Loucy (cell line): ENCODE results near the gene ZNF93.
"Not testable (repeated sequence)": the region's sequence is repeated elsewhere in the genome, so short reads cannot be mapped to it uniquely, and the experiment has no call there.

Experiments used
- H2AFZ ChIP-seq: fragments of 200-600 bp; sonication (generic); 2 replicates; pipeline ENCODE4 v1.6.0; 2016; ENCODE audit warnings: antibody characterized with exemption, mild to moderate bottlenecking, low read length, moderate library complexity
- H3F3A ChIP-seq: fragments of 200-600 bp; 2 replicates; pipeline ENCODE4 v1.6.0; 2016; ENCODE audit warnings: antibody characterized with exemption, low read depth, mild to moderate bottlenecking
- H3K27me3 ChIP-seq: fragments of 200-600 bp; sonication (generic); 2 replicates; pipeline ENCODE4 v1.6.1; 2014; ENCODE audit warnings: low read length, mild to moderate bottlenecking; ENCODE audit not compliant: insufficient read depth, poor library complexity, severe bottlenecking
- H3K36me3 ChIP-seq: fragments of 200-600 bp; sonication (generic); 2 replicates; pipeline ENCODE4 v1.6.1; 2016; ENCODE audit warnings: low read length; ENCODE audit not compliant: insufficient read depth
- H3K4me1 ChIP-seq: fragments of 200-600 bp; sonication (generic); 2 replicates; pipeline ENCODE4 v1.5.1; 2014; ENCODE audit warnings: low read length, mild to moderate bottlenecking; ENCODE audit not compliant: insufficient read depth, poor library complexity, severe bottlenecking
- H3K4me2 ChIP-seq: fragments of 200-600 bp; sonication (generic); 2 replicates; pipeline ENCODE4 v1.6.0; 2014; ENCODE audit warnings: antibody characterized with exemption, low read length, low read depth, mild to moderate bottlenecking; ENCODE audit not compliant: poor library complexity, severe bottlenecking
- H3K4me3 ChIP-seq: fragments of 200-600 bp; sonication (generic); 2 replicates; pipeline ENCODE4 v1.5.1; 2014; ENCODE audit warnings: low read length, mild to moderate bottlenecking, mixed read lengths; ENCODE audit not compliant: poor library complexity, severe bottlenecking
- H3K79me2 ChIP-seq: fragments of 200-600 bp; sonication (generic); 2 replicates; pipeline ENCODE4 v1.6.1; 2014; ENCODE audit warnings: low read length; ENCODE audit not compliant: insufficient read depth
- H3K9ac ChIP-seq: fragments of 200-600 bp; sonication (generic); 2 replicates; pipeline ENCODE4 v1.6.0; 2014; ENCODE audit warnings: mild to moderate bottlenecking, low read depth, low read length, moderate library complexity; ENCODE audit not compliant: poor library complexity, severe bottlenecking
- H3K9me2 ChIP-seq: fragments of 200-600 bp; sonication (generic); replicated peaks from 2 replicates; pipeline ENCODE4 v1.6.1; 2016; ENCODE audit warnings: low read depth, low read length, mixed read lengths
- H3K9me3 ChIP-seq: fragments of 200-600 bp; sonication (generic); 2 replicates; pipeline ENCODE4 v1.6.1; 2014; ENCODE audit warnings: mild to moderate bottlenecking, antibody characterized with exemption, low read length, low read depth; ENCODE audit not compliant: insufficient read depth
- H4K20me1 ChIP-seq: fragments of 200-600 bp; sonication (generic); 2 replicates; pipeline ENCODE4 v1.6.0; 2014; ENCODE audit warnings: antibody characterized with exemption, low read length, mild to moderate bottlenecking; ENCODE audit not compliant: insufficient read depth, poor library complexity, severe bottlenecking
- EZH2phosphoT487 ChIP-seq: fragments of 200-600 bp; IDR thresholded peaks from 2 replicates; pipeline ENCODE4 v1.6.1; 2018; ENCODE audit warnings: antibody characterized with exemption, mild to moderate bottlenecking, moderate library complexity, borderline replicate concordance
- TF ChIP-seq, protein P1 (sequence below): fragments of 200-600 bp; sonication (generic); conservative IDR thresholded peaks from 2 replicates; pipeline ENCODE4 v1.5.1; 2014; ENCODE audit warnings: mild to moderate bottlenecking, antibody characterized with exemption, low read length

ZNF93 gene

GRCh38 chr19:19948800-19949199 is 48.1 kb downstream of the ZNF93 start:
- no peak for TF ChIP-seq EZH2phosphoT487
- TF ChIP-seq, protein P1, sequence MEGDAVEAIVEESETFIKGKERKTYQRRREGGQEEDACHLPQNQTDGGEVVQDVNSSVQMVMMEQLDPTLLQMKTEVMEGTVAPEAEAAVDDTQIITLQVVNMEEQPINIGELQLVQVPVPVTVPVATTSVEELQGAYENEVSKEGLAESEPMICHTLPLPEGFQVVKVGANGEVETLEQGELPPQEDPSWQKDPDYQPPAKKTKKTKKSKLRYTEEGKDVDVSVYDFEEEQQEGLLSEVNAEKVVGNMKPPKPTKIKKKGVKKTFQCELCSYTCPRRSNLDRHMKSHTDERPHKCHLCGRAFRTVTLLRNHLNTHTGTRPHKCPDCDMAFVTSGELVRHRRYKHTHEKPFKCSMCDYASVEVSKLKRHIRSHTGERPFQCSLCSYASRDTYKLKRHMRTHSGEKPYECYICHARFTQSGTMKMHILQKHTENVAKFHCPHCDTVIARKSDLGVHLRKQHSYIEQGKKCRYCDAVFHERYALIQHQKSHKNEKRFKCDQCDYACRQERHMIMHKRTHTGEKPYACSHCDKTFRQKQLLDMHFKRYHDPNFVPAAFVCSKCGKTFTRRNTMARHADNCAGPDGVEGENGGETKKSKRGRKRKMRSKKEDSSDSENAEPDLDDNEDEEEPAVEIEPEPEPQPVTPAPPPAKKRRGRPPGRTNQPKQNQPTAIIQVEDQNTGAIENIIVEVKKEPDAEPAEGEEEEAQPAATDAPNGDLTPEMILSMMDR, result no peak
- H2AFZ ChIP-seq, result peak overlapping the region; percentile 42
- peaks cover 29% of the 10 kb centered on the region for H3K4me1 ChIP-seq

DNA sequence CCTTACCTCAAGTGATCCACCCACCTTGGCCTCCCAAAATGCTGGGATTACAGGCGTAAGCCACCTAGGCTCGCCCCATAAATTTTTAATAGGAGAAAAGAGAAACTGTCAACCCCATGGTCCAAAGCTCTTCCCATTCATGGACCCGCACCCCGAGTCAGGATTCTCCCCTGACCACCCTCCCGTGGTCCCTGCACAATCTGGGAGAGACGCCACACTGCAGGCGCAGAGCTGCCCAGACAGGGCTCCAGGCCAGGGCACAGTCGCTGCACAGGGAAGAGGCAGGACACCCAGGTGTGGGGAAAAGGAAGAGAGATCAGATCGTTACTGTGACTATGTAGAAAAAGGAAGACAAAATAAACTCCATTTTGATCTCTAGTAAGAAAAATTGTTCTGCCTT is 54.5 kb downstream of the ZNF93 start:
- Histone ChIP-seq H3K36me3 (no peaks in the 10 kb centered on the region), H4K20me1 (no peaks in the 10 kb centered on the region), H2AFZ (no peak overlapping the region), H3K4me1 (no peaks in the 10 kb centered on the region), H3K9ac (no peak overlapping the region), H3K9me2 (no peaks in the 10 kb centered on the region), H3K9me3 (no peaks in the 10 kb centered on the region), H3K4me2 (no peak overlapping the region), H3F3A (no peaks in the 10 kb centered on the region), H3K27me3 (no peaks in the 10 kb centered on the region), H3K4me3 (no peak overlapping the region), H3K79me2 (no peaks in the 10 kb centered on the region)
- TF ChIP-seq EZH2phosphoT487, result no peak
- TF ChIP-seq, protein P1, result no peak

More at GRCh38 chr19:19948800-19949199, 48.1 kb downstream of the ZNF93 start:
- Histone ChIP-seq H3K9me2 (no peaks in the 10 kb centered on the region), H3K4me2 (peak overlapping the region; percentile 87), H4K20me1 (no peaks in the 10 kb centered on the region), H3K27me3 (no peaks in the 10 kb centered on the region), H3F3A (no peaks in the 10 kb centered on the region), H3K79me2 (no peaks in the 10 kb centered on the region), H3K9me3 (peaks cover 8% of the 10 kb centered on the region; the same call in 1 of the 2 replicates), H3K4me3 (peak overlapping the region; percentile 62), H3K36me3 (no peaks in the 10 kb centered on the region), H3K9ac (peak overlapping the region; percentile 64)

- Histone ChIP-seq H3K9ac (no peak overlapping the region), H3K9me2 (no peaks in the 10 kb centered on the region), H2AFZ (no peak overlapping the region), H3K4me2 (no peak overlapping the region), H3K4me1 (no peaks in the 10 kb centered on the region), H4K20me1 (no peaks in the 10 kb centered on the region), H3K36me3 (no peaks in the 10 kb centered on the region), H3K79me2 (no peaks in the 10 kb centered on the region), H3F3A (no peaks in the 10 kb centered on the region), H3K9me3 (no peaks in the 10 kb centered on the region), H3K4me3 (no peak overlapping the region), H3K27me3 (no peaks in the 10 kb centered on the region)
- TF ChIP-seq, protein P1, result no peak
- TF ChIP-seq EZH2phosphoT487, result no peak
Observed at GRCh38 chr19:19956434-19957075, 55.8 kb downstream of the ZNF93 start.

- not testable (repeated sequence) for H2AFZ ChIP-seq
Observed at GRCh38 chr19:19957766-19958165, 57.0 kb downstream of the ZNF93 start.

More at GRCh38 chr19:19957766-19958165, 57.0 kb downstream of the ZNF93 start:
- not testable (repeated sequence) for H3K9ac ChIP-seq, H4K20me1 ChIP-seq, H3K4me2 ChIP-seq, H3K27me3 ChIP-seq, H3F3A ChIP-seq, H3K4me3 ChIP-seq, H3K9me3 ChIP-seq, H3K79me2 ChIP-seq, H3K36me3 ChIP-seq, H3K4me1 ChIP-seq, H3K9me2 ChIP-seq
